Kidney epithelial cell (primary cell): ENCODE measurements around the gene DLST. TPM values are rescaled to one million over a fixed set of nuclear protein-coding genes. Genes with fewer than 3 reads are reported as not detected.

Experiments
- DNase-seq: peaks from one replicate; pipeline ENCODE4 v3.0.0-alpha.2; 2010; ENCODE audit warnings: low read depth
- H3K27me3 ChIP-seq: 2 replicates; pipeline ENCODE4 v1.6.0; 2011; ENCODE audit warnings: low read length; ENCODE audit not compliant: control insufficient read depth, insufficient read depth
- H3K36me3 ChIP-seq: 2 replicates; pipeline ENCODE4 v1.5.1; 2011; ENCODE audit warnings: low read length; ENCODE audit not compliant: control insufficient read depth, insufficient read depth
- H3K4me3 ChIP-seq: 2 replicates; pipeline ENCODE4 v1.5.1; 2011; ENCODE audit warnings: low read depth, mild to moderate bottlenecking, control low read depth, low read length
- CTCF ChIP-seq: IDR thresholded peaks from 2 replicates; pipeline ENCODE4 v1.5.1; 2011; ENCODE audit warnings: mild to moderate bottlenecking, moderate library complexity, low read length, control low read depth, inconsistent platforms; ENCODE audit not compliant: insufficient read depth, poor library complexity, severe bottlenecking
- total RNA-seq: library from RNA; depleted of rRNA; stranded (reverse); fragments of >200 nt; gene quantifications from 2 replicates; pipeline ENCODE4 v1.2.3, GENCODE V29; 2015

DLST gene
- total RNA-seq, 1 donor from 2014 or later = 84.1 TPM

GRCh38 chr14:74942181-74942580, 60.5 kb downstream of the DLST start:
- no peak for DNase-seq
- TF ChIP-seq CTCF = no peak
- Histone ChIP-seq H3K27me3 (no peaks in the 10 kb centered on the region), H3K36me3 (no peaks in the 10 kb centered on the region), H3K4me3 (no peak overlapping the region)

GRCh38 chr14:74942608-74943007, 60.9 kb downstream of the DLST start:
- Histone ChIP-seq H3K4me3 (no peak overlapping the region), H3K27me3 (no peaks in the 10 kb centered on the region), H3K36me3 (no peaks in the 10 kb centered on the region)
- TF ChIP-seq CTCF = no peak
- DNase-seq = no peak

GRCh38 chr14:74945261-74945851, 63.6 kb downstream of the DLST start:
- Histone ChIP-seq H3K4me3 (no peak overlapping the region), H3K36me3 (no peaks in the 10 kb centered on the region), H3K27me3 (no peaks in the 10 kb centered on the region)
- TF ChIP-seq CTCF = peak; percentile 62
- DNase-seq = no peak

- DNase-seq = no peak
- H3K36me3 ChIP-seq = no peaks in the 10 kb centered on the region
- peak; percentile 94 for TF ChIP-seq CTCF
- H3K27me3 ChIP-seq = no peaks in the 10 kb centered on the region
- H3K4me3 ChIP-seq = no peak overlapping the region
Observed at GRCh38 chr14:74945852-74946658, 64.3 kb downstream of the DLST start.

GRCh38 chr14:74946659-74947281, 65.1 kb downstream of the DLST start:
- no peak for DNase-seq
- Histone ChIP-seq H3K27me3 (no peaks in the 10 kb centered on the region), H3K36me3 (no peaks in the 10 kb centered on the region), H3K4me3 (no peak overlapping the region)
- no peak for TF ChIP-seq CTCF
